ENCODE results near the gene TMEM239. TPM values are rescaled to one million over a fixed set of nuclear protein-coding genes. Genes with fewer than 3 reads are reported as not detected.
A peak's percentile ranks its signal among the peaks of the same experiment; 100 is the strongest.
"Not testable (repeated sequence)": the region's sequence is repeated elsewhere in the genome, so short reads cannot be mapped to it uniquely, and the experiment has no call there.

Gene TMEM239
- polyA plus RNA-seq: not detected
- long read RNA-seq, donor 1: 0 reads
- long read RNA-seq, donor 2: 0 reads
- long read RNA-seq, donor 3: 0 reads
- long read RNA-seq, donor 4: 0 reads
- long read RNA-seq, donor 5: 0 reads
- long read RNA-seq, donor 6: 0 reads
- long read RNA-seq, donor 7: 0 reads
- long read RNA-seq, donor 8: 0 reads
- long read RNA-seq, donor 9: 0 reads
- long read RNA-seq, donor 10: 0 reads

DNA sequence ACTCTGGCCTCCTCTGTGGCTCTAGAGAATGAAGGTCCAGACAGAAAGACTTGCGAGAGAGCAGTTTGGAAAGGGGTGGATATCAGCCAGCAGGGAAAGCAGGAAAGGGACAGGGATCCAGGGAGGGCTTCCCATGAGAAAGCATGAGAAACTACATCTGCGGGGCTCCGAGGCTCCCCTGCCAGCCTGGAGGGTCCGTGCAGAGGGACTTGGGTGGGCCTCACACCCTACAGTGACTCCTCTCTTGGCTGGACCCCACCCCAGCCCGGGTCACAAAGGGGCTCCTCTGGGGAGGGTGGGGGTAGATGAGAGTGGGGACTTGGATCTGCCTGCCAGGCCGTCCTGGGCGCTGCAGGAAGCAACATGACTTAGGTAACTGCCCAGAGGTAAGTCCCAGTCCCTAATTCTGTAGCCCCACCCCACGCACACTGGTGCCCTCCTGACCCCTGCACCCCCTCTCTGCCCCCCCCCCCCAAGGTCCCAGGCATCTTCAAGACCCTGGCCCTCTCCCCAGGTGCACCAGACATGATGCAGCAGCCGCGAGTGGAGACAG lies at the start of gene TMEM239:
TSS of gene TMEM239 (plus strand) at position 335 of the 553 bp plus-strand sequence. CDS start at position 526, 191 bp downstream.
- 67 to 82% (median 69%) methylated on average over 10 of the region's 10 CpGs for WGBS, 3 donors
- no peak within 1 kb of the TSS for H3K4me3 ChIP-seq (ENCODE audit: low read depth in 1 of 3, low read length in 3 of 3)
- H3K27me3 ChIP-seq (ENCODE audit: control insufficient read depth in 3 of 3, insufficient read depth in 3 of 3, low read length in 3 of 3): peaks cover 6 to 26% (median 8%) of the 10 kb centered on the region in 3 donors
- FAIRE-seq: no peak
- no peaks in the 10 kb centered on the region for H3K9me3 ChIP-seq (ENCODE audit: control insufficient read depth in 2 of 2, insufficient read depth in 1 of 2, low read depth in 1 of 2, low read length in 1 of 2)
- DNase-seq: no peak
- no peaks in the 10 kb centered on the region for H3K4me1 ChIP-seq (ENCODE audit: control insufficient read depth in 3 of 3, insufficient read depth in 2 of 3, low read depth in 1 of 3, low read length in 2 of 3)
- H3K36me3 ChIP-seq (ENCODE audit: control insufficient read depth in 3 of 3, insufficient read depth in 2 of 3, low read depth in 1 of 3, low read length in 3 of 3): no peaks in the 10 kb centered on the region
- H3K27ac ChIP-seq (ENCODE audit: low read depth in 1 of 3, low read length in 2 of 3): peak within 1 kb of the TSS in 1 of 3 donors; percentile 24

DNA sequence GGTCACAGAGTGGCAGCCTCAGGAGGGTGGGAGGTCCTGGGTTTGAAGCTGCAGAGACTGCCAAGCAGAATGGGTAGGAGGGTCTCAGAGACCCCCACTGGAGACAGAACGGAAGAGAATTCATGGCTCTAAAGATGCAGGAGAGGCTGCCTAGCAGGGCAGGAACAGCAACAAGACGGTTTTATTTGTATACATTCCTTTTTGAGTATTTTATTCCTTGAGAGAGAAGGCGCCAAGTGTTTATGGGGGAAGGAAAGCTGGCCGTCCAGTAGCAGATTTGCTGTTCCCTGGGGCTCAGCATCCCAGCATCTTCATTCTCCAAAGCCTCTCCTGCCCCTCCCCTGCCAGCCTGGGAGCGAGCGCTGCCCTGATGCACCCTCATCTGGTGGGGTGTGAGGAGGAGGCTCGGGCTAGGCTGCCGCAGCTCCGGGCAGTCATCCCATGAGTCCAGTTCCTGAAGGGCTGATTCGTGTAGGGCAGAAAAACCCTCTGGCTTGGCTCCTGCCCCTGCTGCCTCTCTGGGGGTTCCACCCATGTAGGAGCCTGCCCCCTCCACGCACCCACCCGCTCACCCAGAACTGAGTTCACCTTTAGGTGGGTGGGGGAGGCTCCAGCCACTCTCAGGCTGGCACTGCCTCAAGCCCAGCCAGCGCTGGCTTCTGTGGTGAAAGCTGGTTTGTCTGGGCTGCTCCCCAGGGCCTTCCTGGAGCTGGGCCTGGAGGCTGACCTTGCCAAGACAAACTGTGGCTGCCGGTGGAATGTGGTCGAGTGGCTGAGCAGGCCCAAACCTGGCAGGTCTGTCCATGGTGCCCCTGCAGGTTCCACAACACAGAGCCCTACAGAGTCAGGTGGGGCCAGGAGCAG lies 48.2 kb upstream of the TMEM239 start:
- DNase-seq: no peak
- Histone ChIP-seq H3K36me3 (ENCODE audit: control insufficient read depth in 3 of 3, insufficient read depth in 2 of 3, low read depth in 1 of 3, low read length in 3 of 3) (no peaks in the 10 kb centered on the region), H3K4me1 (ENCODE audit: control insufficient read depth in 3 of 3, insufficient read depth in 2 of 3, low read depth in 1 of 3, low read length in 2 of 3) (no peaks in the 10 kb centered on the region), H3K9me3 (ENCODE audit: control insufficient read depth in 2 of 2, insufficient read depth in 1 of 2, low read depth in 1 of 2, low read length in 1 of 2) (no peaks in the 10 kb centered on the region), H3K27ac (ENCODE audit: low read depth in 1 of 3, low read length in 2 of 3) (no peak overlapping the region), H3K27me3 (ENCODE audit: control insufficient read depth in 3 of 3, insufficient read depth in 3 of 3, low read length in 3 of 3) (peaks cover 0 to 12% (median 4%) of the 10 kb centered on the region in 3 donors), H3K4me3 (ENCODE audit: low read depth in 1 of 3, low read length in 3 of 3) (no peak overlapping the region)
- no peak for FAIRE-seq
- 54 to 60% (median 58%) methylated on average over 15 of the region's 15 CpGs for WGBS, 3 donors

- DNase-seq (no peak), FAIRE-seq (no peak)
- WGBS, 3 donors: 64 to 92% (median 67%) methylated on average over 5 of the region's 5 CpGs
- no peak overlapping the region for H3K4me3 ChIP-seq (ENCODE audit: low read depth in 1 of 3, low read length in 3 of 3)
- peaks cover 0 to 9% (median 4%) of the 10 kb centered on the region in 3 donors for H3K27me3 ChIP-seq (ENCODE audit: control insufficient read depth in 3 of 3, insufficient read depth in 3 of 3, low read length in 3 of 3)
- no peak overlapping the region for H3K27ac ChIP-seq (ENCODE audit: low read depth in 1 of 3, low read length in 2 of 3)
- no peaks in the 10 kb centered on the region for H3K4me1 ChIP-seq (ENCODE audit: control insufficient read depth in 3 of 3, insufficient read depth in 2 of 3, low read depth in 1 of 3, low read length in 2 of 3)
- no peaks in the 10 kb centered on the region for H3K9me3 ChIP-seq (ENCODE audit: control insufficient read depth in 2 of 2, insufficient read depth in 1 of 2, low read depth in 1 of 2, low read length in 1 of 2)
- H3K36me3 ChIP-seq (ENCODE audit: control insufficient read depth in 3 of 3, insufficient read depth in 2 of 3, low read depth in 1 of 3, low read length in 3 of 3): no peaks in the 10 kb centered on the region
Measured at GRCh38 chr20:2768632-2769015, 47.5 kb upstream of the TMEM239 start.

DNA sequence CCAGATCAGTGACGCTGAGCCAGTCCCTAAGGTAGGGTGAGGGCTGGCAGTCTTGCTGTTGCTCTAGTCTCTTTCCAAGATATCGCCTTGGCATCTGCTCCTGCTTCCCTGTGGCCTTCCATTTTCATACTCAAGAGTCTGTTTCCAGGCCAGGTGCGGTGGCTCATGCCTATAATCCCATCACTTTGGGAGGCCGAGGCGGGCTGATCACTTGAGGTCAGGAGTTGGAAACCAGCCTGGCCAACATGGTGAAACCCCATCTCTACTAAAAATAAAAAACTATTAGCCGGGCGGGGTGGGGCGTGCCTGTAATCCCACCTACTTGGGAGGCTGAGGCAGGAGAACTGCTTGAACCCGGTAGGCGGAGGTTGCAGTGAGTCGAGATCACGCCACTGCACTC lies 46.1 kb upstream of the TMEM239 start:
- H3K9me3 ChIP-seq (ENCODE audit: control insufficient read depth in 2 of 2, insufficient read depth in 1 of 2, low read depth in 1 of 2, low read length in 1 of 2); H3K4me3 ChIP-seq (ENCODE audit: low read depth in 1 of 3, low read length in 3 of 3); FAIRE-seq; H3K27ac ChIP-seq (ENCODE audit: low read depth in 1 of 3, low read length in 2 of 3); DNase-seq; H3K36me3 ChIP-seq (ENCODE audit: control insufficient read depth in 3 of 3, insufficient read depth in 2 of 3, low read depth in 1 of 3, low read length in 3 of 3); H3K27me3 ChIP-seq (ENCODE audit: control insufficient read depth in 3 of 3, insufficient read depth in 3 of 3, low read length in 3 of 3); H3K4me1 ChIP-seq (ENCODE audit: control insufficient read depth in 3 of 3, insufficient read depth in 2 of 3, low read depth in 1 of 3, low read length in 2 of 3): not testable (repeated sequence)
- WGBS, 3 donors: 90 to 93% (median 91%) methylated on average over 12 of the region's 12 CpGs

DNA sequence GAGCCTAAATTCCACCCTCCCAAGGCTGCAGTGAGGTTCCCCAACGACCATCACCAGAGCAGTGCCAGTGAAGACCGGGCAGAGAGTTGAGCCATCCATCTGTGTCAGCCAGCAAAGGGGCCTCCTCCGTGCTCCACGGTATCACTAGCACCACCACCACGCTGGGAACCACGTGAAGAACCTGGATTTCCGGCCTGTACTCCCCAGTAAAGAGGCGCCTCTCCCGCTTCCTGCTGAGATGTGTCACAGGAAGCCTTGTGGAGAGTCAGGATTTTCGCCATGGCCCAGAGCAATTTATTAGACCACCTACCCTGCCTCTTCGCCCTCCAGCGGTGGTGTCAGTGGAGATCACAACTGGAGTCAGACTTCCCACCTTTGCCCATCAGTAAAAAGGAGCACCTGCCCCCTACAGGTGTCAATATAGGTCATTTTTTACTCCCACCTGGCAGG lies 44.5 kb upstream of the TMEM239 start:
- FAIRE-seq (no peak), DNase-seq (no peak)
- H3K4me3 ChIP-seq (ENCODE audit: low read depth in 1 of 3, low read length in 3 of 3): no peak overlapping the region
- H3K9me3 ChIP-seq (ENCODE audit: control insufficient read depth in 2 of 2, insufficient read depth in 1 of 2, low read depth in 1 of 2, low read length in 1 of 2): peaks cover 0 to 4% of the 10 kb centered on the region in 2 donors
- no peak overlapping the region for H3K27ac ChIP-seq (ENCODE audit: low read depth in 1 of 3, low read length in 2 of 3)
- no peaks in the 10 kb centered on the region for H3K4me1 ChIP-seq (ENCODE audit: control insufficient read depth in 3 of 3, insufficient read depth in 2 of 3, low read depth in 1 of 3, low read length in 2 of 3)
- no peaks in the 10 kb centered on the region for H3K36me3 ChIP-seq (ENCODE audit: control insufficient read depth in 3 of 3, insufficient read depth in 2 of 3, low read depth in 1 of 3, low read length in 3 of 3)
- WGBS, 3 donors: 36 to 63% (median 59%) methylated on average over 12 of the region's 12 CpGs
- H3K27me3 ChIP-seq (ENCODE audit: control insufficient read depth in 3 of 3, insufficient read depth in 3 of 3, low read length in 3 of 3): peaks cover 0 to 9% (median 6%) of the 10 kb centered on the region in 3 donors

- no peak for DNase-seq
- H3K9me3 ChIP-seq (ENCODE audit: control insufficient read depth in 2 of 2, insufficient read depth in 1 of 2, low read depth in 1 of 2, low read length in 1 of 2): peaks cover 0 to 4% of the 10 kb centered on the region in 2 donors
- H3K36me3 ChIP-seq (ENCODE audit: control insufficient read depth in 3 of 3, insufficient read depth in 2 of 3, low read depth in 1 of 3, low read length in 3 of 3): no peaks in the 10 kb centered on the region
- 73 to 87% (median 75%) methylated on average over 9 of the region's 9 CpGs for WGBS, 3 donors
- H3K4me3 ChIP-seq (ENCODE audit: low read depth in 1 of 3, low read length in 3 of 3): no peak overlapping the region
- FAIRE-seq: no peak
- H3K27ac ChIP-seq (ENCODE audit: low read depth in 1 of 3, low read length in 2 of 3): no peak overlapping the region
- peaks cover 0 to 4% (median 0%) of the 10 kb centered on the region in 3 donors for H3K27me3 ChIP-seq (ENCODE audit: control insufficient read depth in 3 of 3, insufficient read depth in 3 of 3, low read length in 3 of 3)
- H3K4me1 ChIP-seq (ENCODE audit: control insufficient read depth in 3 of 3, insufficient read depth in 2 of 3, low read depth in 1 of 3, low read length in 2 of 3): no peaks in the 10 kb centered on the region
Measured at GRCh38 chr20:2773812-2774211, 42.4 kb upstream of the TMEM239 start.

GRCh38 chr20:2775139-2775538 lies 41.0 kb upstream of the TMEM239 start:
- no peak for DNase-seq
- FAIRE-seq: no peak
- no peak overlapping the region for H3K27ac ChIP-seq (ENCODE audit: low read depth in 1 of 3, low read length in 2 of 3)
- WGBS, 3 donors: 77 to 91% (median 82%) methylated on average over 3 of the region's 3 CpGs
- H3K9me3 ChIP-seq (ENCODE audit: control insufficient read depth in 2 of 2, insufficient read depth in 1 of 2, low read depth in 1 of 2, low read length in 1 of 2): peaks cover 0 to 4% of the 10 kb centered on the region in 2 donors
- H3K36me3 ChIP-seq (ENCODE audit: control insufficient read depth in 3 of 3, insufficient read depth in 2 of 3, low read depth in 1 of 3, low read length in 3 of 3): no peaks in the 10 kb centered on the region
- H3K4me1 ChIP-seq (ENCODE audit: control insufficient read depth in 3 of 3, insufficient read depth in 2 of 3, low read depth in 1 of 3, low read length in 2 of 3): no peaks in the 10 kb centered on the region
- H3K27me3 ChIP-seq (ENCODE audit: control insufficient read depth in 3 of 3, insufficient read depth in 3 of 3, low read length in 3 of 3): peaks cover 0 to 4% (median 0%) of the 10 kb centered on the region in 3 donors
- no peak overlapping the region for H3K4me3 ChIP-seq (ENCODE audit: low read depth in 1 of 3, low read length in 3 of 3)

- Histone ChIP-seq H3K4me1 (ENCODE audit: control insufficient read depth in 3 of 3, insufficient read depth in 2 of 3, low read depth in 1 of 3, low read length in 2 of 3) (no peaks in the 10 kb centered on the region), H3K27me3 (ENCODE audit: control insufficient read depth in 3 of 3, insufficient read depth in 3 of 3, low read length in 3 of 3) (peaks cover 0 to 6% (median 2%) of the 10 kb centered on the region in 3 donors), H3K9me3 (ENCODE audit: control insufficient read depth in 2 of 2, insufficient read depth in 1 of 2, low read depth in 1 of 2, low read length in 1 of 2) (peaks cover 0 to 4% of the 10 kb centered on the region in 2 donors), H3K27ac (ENCODE audit: low read depth in 1 of 3, low read length in 2 of 3) (no peak overlapping the region), H3K36me3 (ENCODE audit: control insufficient read depth in 3 of 3, insufficient read depth in 2 of 3, low read depth in 1 of 3, low read length in 3 of 3) (no peaks in the 10 kb centered on the region), H3K4me3 (ENCODE audit: low read depth in 1 of 3, low read length in 3 of 3) (no peak overlapping the region)
- 77 to 80% (median 79%) methylated on average over 10 of the region's 10 CpGs for WGBS, 3 donors
- no peak for DNase-seq
- FAIRE-seq: no peak
Measured at GRCh38 chr20:2778602-2779321, 37.4 kb upstream of the TMEM239 start.
